GM23338 (cell line): Measurements from ENCODE around the gene ID3.

ENCODE experiments used
- CREB1 ChIP-seq: fragments of 250-450 bp; sonication (Bioruptor Pico); IDR thresholded peaks from 2 replicates; pipeline ENCODE4 v1.5.0; 2020; ENCODE audit warnings: low read depth, mild to moderate bottlenecking, moderate library complexity
- CTCF ChIP-seq, 2 experiments: fragments of 200-600 bp in 1 of 2; sonication (generic) in 1 of 2; conservative IDR thresholded peaks; 2 replicates each; pipeline versions ENCODE4 v1.5.1 to v1.6.1; 2016 to 2017; ENCODE audit warnings: antibody characterized with exemption in 2 of 2, low read depth in 2 of 2, mild to moderate bottlenecking in 2 of 2, moderate library complexity in 1 of 2
- EZH2 ChIP-seq: fragments of 200-600 bp; sonication (generic); IDR thresholded peaks from one replicate; pipeline ENCODE4 v1.8.0; 2017; ENCODE audit warnings: antibody characterized with exemption, mild to moderate bottlenecking, low read depth; ENCODE audit not compliant: unreplicated experiment
- EZH2phosphoT487 ChIP-seq: fragments of 200-600 bp; sonication (generic); IDR thresholded peaks from one replicate; pipeline ENCODE4 v1.8.1; 2018; ENCODE audit warnings: antibody characterized with exemption; ENCODE audit not compliant: unreplicated experiment
- JUNB ChIP-seq: IDR thresholded peaks from one replicate; pipeline ENCODE4 v1.6.1; 2016; ENCODE audit warnings: antibody characterized with exemption; ENCODE audit not compliant: unreplicated experiment
- NANOG ChIP-seq: IDR thresholded peaks from 2 replicates; pipeline ENCODE4 v1.6.1; 2016; ENCODE audit warnings: antibody characterized with exemption, borderline replicate concordance
- POLR2AphosphoS5 ChIP-seq: IDR thresholded peaks from 2 replicates; pipeline ENCODE4 v1.6.1; 2016; ENCODE audit warnings: antibody characterized with exemption, low read depth
- REST ChIP-seq: IDR thresholded peaks from one replicate; pipeline ENCODE4 v1.6.1; 2018; ENCODE audit warnings: antibody characterized with exemption; ENCODE audit not compliant: unreplicated experiment
- STAT1 ChIP-seq: IDR thresholded peaks from one replicate; pipeline ENCODE4 v1.6.1; 2016; ENCODE audit warnings: antibody characterized with exemption; ENCODE audit not compliant: unreplicated experiment
- ZNF114 ChIP-seq: fragments of 250-450 bp; sonication (Bioruptor Pico); IDR thresholded peaks from 2 replicates; pipeline ENCODE4 v1.5.0; 2020; ENCODE audit warnings: mild to moderate bottlenecking, moderate library complexity
- ZNF331 ChIP-seq: fragments of 250-450 bp; sonication (Bioruptor Pico); IDR thresholded peaks from 2 replicates; pipeline ENCODE4 v1.5.0; 2020; ENCODE audit warnings: low read depth, mild to moderate bottlenecking, moderate library complexity
- ZNF462 ChIP-seq: fragments of 250-450 bp; sonication (Bioruptor Pico); IDR thresholded peaks from 2 replicates; pipeline ENCODE4 v1.5.0; 2020; ENCODE audit warnings: mild to moderate bottlenecking, moderate library complexity
- TF ChIP-seq, protein P1 (sequence below): IDR thresholded peaks from 2 replicates; pipeline ENCODE4 v1.6.1; 2016; ENCODE audit warnings: antibody characterized with exemption

GRCh38 chr1:23521588-23521987, 37.7 kb downstream of the ID3 start:
- TF ChIP-seq CTCF (conservative IDR thresholded peaks at IDR 0.05; ENCODE audit: low read depth in 2 of 2): no peak
- TF ChIP-seq POLR2AphosphoS5: no peak
- no peak for TF ChIP-seq REST
- TF ChIP-seq EZH2phosphoT487: no peak
- no peak for TF ChIP-seq CREB1 (CRISPR knock-in tag)
- TF ChIP-seq EZH2: no peak
- TF ChIP-seq JUNB: no peak
- TF ChIP-seq STAT1: no peak
- no peak for TF ChIP-seq ZNF114
- TF ChIP-seq ZNF331 (CRISPR knock-in tag): no peak
- no peak for TF ChIP-seq NANOG
- no peak for TF ChIP-seq ZNF462
- TF ChIP-seq, protein P1, sequence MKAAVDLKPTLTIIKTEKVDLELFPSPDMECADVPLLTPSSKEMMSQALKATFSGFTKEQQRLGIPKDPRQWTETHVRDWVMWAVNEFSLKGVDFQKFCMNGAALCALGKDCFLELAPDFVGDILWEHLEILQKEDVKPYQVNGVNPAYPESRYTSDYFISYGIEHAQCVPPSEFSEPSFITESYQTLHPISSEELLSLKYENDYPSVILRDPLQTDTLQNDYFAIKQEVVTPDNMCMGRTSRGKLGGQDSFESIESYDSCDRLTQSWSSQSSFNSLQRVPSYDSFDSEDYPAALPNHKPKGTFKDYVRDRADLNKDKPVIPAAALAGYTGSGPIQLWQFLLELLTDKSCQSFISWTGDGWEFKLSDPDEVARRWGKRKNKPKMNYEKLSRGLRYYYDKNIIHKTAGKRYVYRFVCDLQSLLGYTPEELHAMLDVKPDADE: no peak
